ENCODE data around the gene MYO6.

MYO6 gene

GRCh38 chr6:75735491-75736186 lies 13.4 kb upstream of the MYO6 start:
- no peak for TF ChIP-seq POLR2AphosphoS5 (IDR thresholded peaks at IDR 0.05; ENCODE audit: low read depth, low read length)
- TF ChIP-seq, protein P1, sequence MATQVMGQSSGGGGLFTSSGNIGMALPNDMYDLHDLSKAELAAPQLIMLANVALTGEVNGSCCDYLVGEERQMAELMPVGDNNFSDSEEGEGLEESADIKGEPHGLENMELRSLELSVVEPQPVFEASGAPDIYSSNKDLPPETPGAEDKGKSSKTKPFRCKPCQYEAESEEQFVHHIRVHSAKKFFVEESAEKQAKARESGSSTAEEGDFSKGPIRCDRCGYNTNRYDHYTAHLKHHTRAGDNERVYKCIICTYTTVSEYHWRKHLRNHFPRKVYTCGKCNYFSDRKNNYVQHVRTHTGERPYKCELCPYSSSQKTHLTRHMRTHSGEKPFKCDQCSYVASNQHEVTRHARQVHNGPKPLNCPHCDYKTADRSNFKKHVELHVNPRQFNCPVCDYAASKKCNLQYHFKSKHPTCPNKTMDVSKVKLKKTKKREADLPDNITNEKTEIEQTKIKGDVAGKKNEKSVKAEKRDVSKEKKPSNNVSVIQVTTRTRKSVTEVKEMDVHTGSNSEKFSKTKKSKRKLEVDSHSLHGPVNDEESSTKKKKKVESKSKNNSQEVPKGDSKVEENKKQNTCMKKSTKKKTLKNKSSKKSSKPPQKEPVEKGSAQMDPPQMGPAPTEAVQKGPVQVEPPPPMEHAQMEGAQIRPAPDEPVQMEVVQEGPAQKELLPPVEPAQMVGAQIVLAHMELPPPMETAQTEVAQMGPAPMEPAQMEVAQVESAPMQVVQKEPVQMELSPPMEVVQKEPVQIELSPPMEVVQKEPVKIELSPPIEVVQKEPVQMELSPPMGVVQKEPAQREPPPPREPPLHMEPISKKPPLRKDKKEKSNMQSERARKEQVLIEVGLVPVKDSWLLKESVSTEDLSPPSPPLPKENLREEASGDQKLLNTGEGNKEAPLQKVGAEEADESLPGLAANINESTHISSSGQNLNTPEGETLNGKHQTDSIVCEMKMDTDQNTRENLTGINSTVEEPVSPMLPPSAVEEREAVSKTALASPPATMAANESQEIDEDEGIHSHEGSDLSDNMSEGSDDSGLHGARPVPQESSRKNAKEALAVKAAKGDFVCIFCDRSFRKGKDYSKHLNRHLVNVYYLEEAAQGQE (IDR thresholded peaks at IDR 0.05; ENCODE audit: insufficient read depth in 1 of 2, low read depth in 2 of 2, low read length in 2 of 2), result no peak
- TF ChIP-seq SIN3A (IDR thresholded peaks at IDR 0.05; ENCODE audit: borderline replicate concordance, insufficient read depth, low read length), result no peak
- no peak for TF ChIP-seq FOXP2 (optimal IDR thresholded peaks at IDR 0.05; ENCODE audit: borderline replicate concordance, extremely low read depth, extremely low read length, insufficient read depth)
- no peak for TF ChIP-seq TAF1 (IDR thresholded peaks at IDR 0.05; ENCODE audit: borderline replicate concordance, insufficient read depth, low read length)

- TF ChIP-seq SIN3A (IDR thresholded peaks at IDR 0.05; ENCODE audit: borderline replicate concordance, insufficient read depth, low read length) (no peak), TAF1 (IDR thresholded peaks at IDR 0.05; ENCODE audit: borderline replicate concordance, insufficient read depth, low read length) (no peak), POLR2AphosphoS5 (IDR thresholded peaks at IDR 0.05; ENCODE audit: low read depth, low read length) (no peak), FOXP2 (optimal IDR thresholded peaks at IDR 0.05; ENCODE audit: borderline replicate concordance, extremely low read depth, extremely low read length, insufficient read depth) (no peak)
- TF ChIP-seq, protein P1 (IDR thresholded peaks at IDR 0.05; ENCODE audit: insufficient read depth in 1 of 2, low read depth in 2 of 2, low read length in 2 of 2), result no peak
Measured at GRCh38 chr6:75743971-75744370, 5.1 kb upstream of the MYO6 start.

- TF ChIP-seq, protein P1 (IDR thresholded peaks at IDR 0.05; ENCODE audit: insufficient read depth in 1 of 2, low read depth in 2 of 2, low read length in 2 of 2), result no peak
- TF ChIP-seq TAF1 (IDR thresholded peaks at IDR 0.05; ENCODE audit: borderline replicate concordance, insufficient read depth, low read length) (no peak), POLR2AphosphoS5 (IDR thresholded peaks at IDR 0.05; ENCODE audit: low read depth, low read length) (no peak), SIN3A (IDR thresholded peaks at IDR 0.05; ENCODE audit: borderline replicate concordance, insufficient read depth, low read length) (no peak), FOXP2 (optimal IDR thresholded peaks at IDR 0.05; ENCODE audit: borderline replicate concordance, extremely low read depth, extremely low read length, insufficient read depth) (no peak)
Measured at GRCh38 chr6:75745404-75745803, 3.6 kb upstream of the MYO6 start.

DNA sequence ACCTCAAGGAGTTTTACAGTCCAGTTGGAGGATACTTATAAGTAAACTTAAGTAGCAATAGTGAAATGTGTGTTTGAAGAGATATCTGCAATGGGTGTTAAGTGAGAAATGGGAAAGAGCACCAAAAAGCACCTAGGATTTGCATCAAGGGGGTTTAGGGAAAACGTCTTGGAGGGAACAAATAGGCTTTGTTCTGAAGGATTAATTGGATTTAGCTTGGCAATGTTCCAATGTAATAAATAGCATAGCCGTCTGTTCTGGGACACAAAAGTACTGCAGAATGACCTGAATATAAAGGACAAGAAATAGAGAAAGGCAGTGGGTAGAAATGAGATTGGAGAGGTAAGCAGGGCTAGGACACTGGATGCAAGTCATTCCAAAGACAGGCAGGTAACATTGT lies 2.8 kb upstream of the MYO6 start:
- TF ChIP-seq SIN3A (IDR thresholded peaks at IDR 0.05; ENCODE audit: borderline replicate concordance, insufficient read depth, low read length) (no peak), FOXP2 (optimal IDR thresholded peaks at IDR 0.05; ENCODE audit: borderline replicate concordance, extremely low read depth, extremely low read length, insufficient read depth) (no peak), POLR2AphosphoS5 (IDR thresholded peaks at IDR 0.05; ENCODE audit: low read depth, low read length) (no peak), TAF1 (IDR thresholded peaks at IDR 0.05; ENCODE audit: borderline replicate concordance, insufficient read depth, low read length) (no peak)
- TF ChIP-seq, protein P1 (IDR thresholded peaks at IDR 0.05; ENCODE audit: insufficient read depth in 1 of 2, low read depth in 2 of 2, low read length in 2 of 2), result no peak

Measured in PFSK-1 (cell line).